GM12801 (cell line): Measurements from ENCODE around the gene PFDN4.

Experiments used
- TF ChIP-seq, protein P1 (sequence below): IDR thresholded peaks from one replicate; pipeline ENCODE4 v1.5.1; 2011; ENCODE audit warnings: control low read depth; ENCODE audit not compliant: insufficient read length; ENCODE audit errors: extremely low read depth

Gene PFDN4

DNA sequence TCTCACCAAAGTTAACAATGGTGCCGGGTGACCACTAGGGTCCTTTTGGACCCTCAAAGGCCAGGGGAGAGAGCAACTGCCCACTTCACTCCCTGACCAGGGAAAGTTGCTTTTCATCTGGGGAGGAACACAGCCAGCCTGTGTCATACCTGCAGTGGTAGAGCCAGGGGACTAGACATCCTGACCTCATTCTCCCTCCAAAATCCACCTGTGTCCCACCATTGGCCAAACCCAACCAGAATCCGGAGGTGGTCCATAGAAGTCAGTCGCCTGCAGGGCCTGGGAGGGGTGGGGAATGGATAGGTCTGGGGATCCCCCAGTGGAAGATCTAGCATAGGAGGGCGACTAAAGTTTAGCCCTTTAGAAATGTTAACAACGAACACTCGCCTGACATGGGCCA lies 12.8 kb downstream of the PFDN4 start:
- TF ChIP-seq, protein P1, sequence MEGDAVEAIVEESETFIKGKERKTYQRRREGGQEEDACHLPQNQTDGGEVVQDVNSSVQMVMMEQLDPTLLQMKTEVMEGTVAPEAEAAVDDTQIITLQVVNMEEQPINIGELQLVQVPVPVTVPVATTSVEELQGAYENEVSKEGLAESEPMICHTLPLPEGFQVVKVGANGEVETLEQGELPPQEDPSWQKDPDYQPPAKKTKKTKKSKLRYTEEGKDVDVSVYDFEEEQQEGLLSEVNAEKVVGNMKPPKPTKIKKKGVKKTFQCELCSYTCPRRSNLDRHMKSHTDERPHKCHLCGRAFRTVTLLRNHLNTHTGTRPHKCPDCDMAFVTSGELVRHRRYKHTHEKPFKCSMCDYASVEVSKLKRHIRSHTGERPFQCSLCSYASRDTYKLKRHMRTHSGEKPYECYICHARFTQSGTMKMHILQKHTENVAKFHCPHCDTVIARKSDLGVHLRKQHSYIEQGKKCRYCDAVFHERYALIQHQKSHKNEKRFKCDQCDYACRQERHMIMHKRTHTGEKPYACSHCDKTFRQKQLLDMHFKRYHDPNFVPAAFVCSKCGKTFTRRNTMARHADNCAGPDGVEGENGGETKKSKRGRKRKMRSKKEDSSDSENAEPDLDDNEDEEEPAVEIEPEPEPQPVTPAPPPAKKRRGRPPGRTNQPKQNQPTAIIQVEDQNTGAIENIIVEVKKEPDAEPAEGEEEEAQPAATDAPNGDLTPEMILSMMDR, result no peak

DNA sequence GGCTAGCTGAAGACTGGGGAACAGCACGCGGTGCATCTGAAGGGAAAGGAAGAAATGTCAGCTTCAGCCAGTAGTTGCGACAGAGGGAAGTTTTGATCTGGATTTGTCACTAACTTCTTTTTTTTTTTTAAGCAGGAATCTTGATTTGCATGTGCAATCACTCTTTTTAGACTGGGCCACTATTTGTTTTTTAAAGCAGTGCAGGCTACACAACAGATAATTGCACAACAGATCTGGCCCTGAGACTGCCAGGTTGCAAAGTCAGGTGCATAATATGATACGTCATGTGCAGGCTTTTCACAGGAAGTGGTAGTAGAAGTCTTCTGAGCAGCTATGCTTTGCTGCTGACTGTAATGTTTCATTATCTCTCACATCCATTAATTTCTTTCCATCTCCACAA lies 13.5 kb downstream of the PFDN4 start:
- TF ChIP-seq, protein P1, result no peak

DNA sequence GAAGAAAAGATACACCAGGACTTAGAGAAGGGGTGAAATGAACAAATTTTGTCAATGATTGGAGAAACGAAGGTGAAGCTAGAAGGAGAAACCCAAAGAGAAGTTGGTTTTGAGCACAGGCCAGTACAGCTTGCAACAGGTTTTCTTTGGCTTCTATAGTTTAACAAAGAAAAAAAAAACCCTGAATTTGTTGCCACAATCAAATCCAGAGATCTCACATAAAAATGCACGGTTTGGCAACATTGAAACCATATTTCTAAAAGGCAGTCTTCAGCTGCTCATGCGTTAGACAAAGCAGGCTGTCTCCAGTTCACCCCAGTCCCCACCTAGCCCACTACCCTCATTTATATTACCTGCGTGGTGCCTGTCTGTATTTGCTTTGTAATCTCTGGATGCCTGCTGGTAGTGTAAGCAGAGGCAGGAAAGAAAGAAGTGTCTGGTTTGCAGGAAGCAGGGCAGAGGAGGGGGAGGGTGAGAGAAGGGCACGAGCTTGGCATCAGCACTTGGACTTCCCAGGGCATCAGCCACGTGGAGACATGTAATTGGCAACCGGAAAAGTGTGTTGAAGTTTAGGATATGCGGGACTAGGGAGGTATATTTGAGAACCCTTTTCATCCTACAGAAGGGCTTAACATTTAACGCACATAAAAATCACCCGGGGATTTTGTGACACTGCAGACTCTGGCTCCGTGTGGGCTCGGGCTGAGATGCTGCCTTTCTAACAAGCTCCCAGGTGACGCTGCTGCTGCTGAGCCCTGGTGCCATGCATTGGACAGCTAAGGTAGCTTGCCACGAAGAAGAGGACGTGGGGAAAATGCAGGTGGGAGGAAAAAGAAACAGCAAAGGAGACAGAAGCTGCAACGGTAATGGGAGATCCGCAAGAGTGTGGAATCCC lies 14.4 kb downstream of the PFDN4 start:
- TF ChIP-seq, protein P1, result no peak

DNA sequence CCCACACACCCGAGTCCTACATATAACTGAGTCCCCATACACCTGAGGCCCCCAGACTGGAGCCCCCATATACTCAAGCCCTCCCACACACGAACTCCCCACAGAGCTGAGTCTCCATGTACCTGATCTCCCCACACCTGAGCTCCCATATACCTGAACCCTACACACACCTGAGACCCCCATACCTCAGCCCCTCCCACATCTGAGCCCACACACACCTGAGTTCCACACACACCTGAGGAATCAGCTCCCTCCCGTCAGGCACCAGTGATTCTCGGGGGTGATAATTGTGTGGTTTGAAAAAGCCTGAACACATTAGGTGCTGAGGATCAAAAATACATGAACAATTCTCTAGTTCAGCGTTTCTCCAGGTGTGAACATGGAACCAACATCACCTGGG lies 15.4 kb downstream of the PFDN4 start:
- TF ChIP-seq, protein P1, result no peak

DNA sequence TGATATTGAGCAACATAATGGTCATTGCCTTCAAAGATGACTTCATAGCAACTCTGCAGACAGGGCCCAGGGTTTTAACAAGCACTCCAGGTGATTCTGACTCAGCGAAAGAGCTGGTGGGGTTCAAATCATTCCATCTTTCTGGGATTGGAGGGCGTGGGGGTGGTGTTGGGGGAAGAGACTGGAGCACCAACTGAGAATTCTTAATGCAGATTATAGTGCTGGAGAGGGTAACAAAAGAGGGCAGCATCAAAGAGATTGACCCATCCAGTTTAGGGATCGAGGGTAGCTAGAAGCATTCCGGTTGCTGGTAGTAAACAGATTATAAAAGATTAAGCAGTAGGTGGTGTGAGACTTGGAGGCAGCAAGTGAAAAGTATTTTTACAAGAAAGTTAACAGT lies 15.9 kb downstream of the PFDN4 start:
- TF ChIP-seq, protein P1, result no peak

DNA sequence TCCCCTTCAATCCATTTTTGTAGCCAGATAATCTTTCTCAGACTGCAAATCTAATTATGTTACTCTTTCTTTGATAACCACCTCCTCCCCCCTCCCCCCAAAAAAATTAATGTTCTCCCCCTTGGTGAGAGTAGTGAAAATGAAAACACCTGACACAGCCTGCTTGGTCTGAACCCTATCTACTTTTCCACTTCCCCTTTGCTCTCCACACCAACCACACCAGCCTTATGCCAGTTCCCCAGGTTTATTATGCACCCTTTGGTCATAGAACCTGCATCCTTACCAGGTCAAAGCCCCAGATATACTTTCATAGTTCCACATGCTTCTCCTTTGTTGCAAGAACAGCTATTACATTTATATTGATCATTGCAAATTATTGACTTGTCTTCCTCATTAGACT lies 19.4 kb downstream of the PFDN4 start:
- TF ChIP-seq, protein P1, result no peak

DNA sequence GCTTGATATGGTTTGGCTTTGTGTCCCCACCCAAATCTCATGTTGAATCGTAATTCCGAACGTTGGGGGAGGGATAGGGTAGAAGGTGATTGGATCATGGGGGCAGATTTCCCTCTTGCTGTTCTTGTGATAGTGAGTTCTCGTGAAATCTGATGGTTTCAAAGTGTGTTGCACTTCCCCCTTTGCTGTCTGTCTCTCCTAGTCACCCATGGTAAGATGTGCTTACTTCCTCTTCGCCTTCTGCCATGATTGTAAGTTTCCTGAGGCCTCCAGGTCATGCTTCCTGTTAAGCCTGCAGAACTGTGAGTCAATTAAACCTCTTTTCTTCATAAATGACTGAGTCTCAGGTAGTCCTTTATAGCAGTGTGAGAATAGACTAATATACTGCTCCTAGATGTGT lies 19.9 kb downstream of the PFDN4 start:
- TF ChIP-seq, protein P1, result no peak
